Body of pancreas (tissue), 4 donors: Measurements from ENCODE around the gene ZKSCAN4. TPM values are rescaled to one million over a fixed set of nuclear protein-coding genes. Genes with fewer than 3 reads are reported as not detected.

Experiments
- ATAC-seq: fragments of 150-250 bp; one replicate; pipeline ENCODE4 v1.9.1; 2016
- DNase-seq, 4 donors: peaks; one replicate each; pipeline ENCODE4 v3.0.0-alpha.2; 2019
- H3K27ac ChIP-seq, 4 donors: fragments of 200-600 bp; sonication (generic); 1 replicate in 3 of 4; 2 replicates in 1 of 4; pipeline versions ENCODE4 v1.5.1 to v1.6.1; 2016 to 2019; ENCODE audit warnings: mild to moderate bottlenecking in 1 of 4, mixed read lengths in 1 of 4, moderate library complexity in 1 of 4
- H3K27me3 ChIP-seq, 2 donors: fragments of 200-600 bp; sonication (generic); one replicate each; pipeline ENCODE4 v1.6.0; 2016; ENCODE audit warnings: mild to moderate bottlenecking in 1 of 2
- H3K36me3 ChIP-seq, 2 donors: fragments of 200-600 bp; sonication (generic); replicated peaks in 1 of 2; 2 replicates each; pipeline ENCODE4 v1.5.1; 2016; ENCODE audit warnings: low read depth in 2 of 2; ENCODE audit not compliant: insufficient read depth in 1 of 2
- H3K4me1 ChIP-seq: fragments of 200-600 bp; sonication (generic); one replicate; pipeline ENCODE4 v1.6.0; 2016
- H3K4me3 ChIP-seq, 2 donors: fragments of 200-600 bp; sonication (generic); 1 replicate in 1 of 2; 2 replicates in 1 of 2; pipeline ENCODE4 v1.5.1; 2016 to 2019
- H3K9me3 ChIP-seq, 3 donors: fragments of 200-600 bp; sonication (generic); 1 replicate in 2 of 3; 2 replicates in 1 of 3; pipeline ENCODE4 v1.5.1; 2016
- CTCF ChIP-seq, 7 experiments: fragments of 450-650 bp in 4 of 7; fragments of 200-600 bp in 3 of 7; sonication (generic) in 3 of 7; IDR thresholded peaks; one replicate each; pipeline ENCODE4 v1.5.1; 2016 to 2019; ENCODE audit warnings: antibody characterized with exemption in 7 of 7
- POLR2A ChIP-seq, 3 donors: fragments of 450-650 bp; IDR thresholded peaks; one replicate each; pipeline ENCODE4 v1.6.1; 2016; ENCODE audit warnings: antibody characterized with exemption in 3 of 3, mild to moderate bottlenecking in 2 of 3
- WGBS, 2 donors: methylation state at CpG; one replicate each; pipeline ENCODE4 v1.1.5; 2017; 5-methylcytosine and 5-hydroxymethylcytosine counted together
- intact Hi-C: fragments of 100-400 bp; cut with DNase I; formaldehyde crosslinking; loops from one replicate; pipeline ENCODE4 v1.15.1; 2023
- total RNA-seq, 2 donors: library from RNA; depleted of rRNA; stranded (reverse); fragments of >200 nt; gene quantifications; one replicate each; pipeline ENCODE4 v1.1.0, GENCODE V29; 2016

ZKSCAN4 gene
- total RNA-seq, 2 donors from 2014 or later = 2.3 to 2.6 TPM

- Histone ChIP-seq H3K27ac (no peak overlapping the region), H3K36me3 (no peaks in the 10 kb centered on the region), H3K9me3 (no peaks in the 10 kb centered on the region), H3K4me1 (peaks cover 10% of the 10 kb centered on the region), H3K4me3 (no peak overlapping the region), H3K27me3 (peaks cover 0 to 24% of the 10 kb centered on the region in 2 donors)
- TF ChIP-seq POLR2A (IDR thresholded peaks at IDR 0.05) (no peak), CTCF (IDR thresholded peaks at IDR 0.05) (no peak)
- DNase-seq = no peak
- no peak for ATAC-seq
- intact Hi-C loops = no loop called here
- WGBS, 2 donors = 13 to 18% methylated on average over 2 of the region's 2 CpGs
Observed at GRCh38 chr6:28213213-28213523, 38.9 kb downstream of the ZKSCAN4 start.

- peaks cover 7% of the 10 kb centered on the region for H3K4me1 ChIP-seq
- TF ChIP-seq CTCF (IDR thresholded peaks at IDR 0.05) = no peak
- TF ChIP-seq POLR2A (IDR thresholded peaks at IDR 0.05) = no peak
- H3K27ac ChIP-seq = no peak overlapping the region
- intact Hi-C loops = no loop called here
- ATAC-seq (peak; percentile 75), DNase-seq (peak; percentile 63 to 65 (median 64))
- H3K4me3 ChIP-seq = no peak overlapping the region
- no peaks in the 10 kb centered on the region for H3K36me3 ChIP-seq
- peaks cover 0 to 30% of the 10 kb centered on the region in 2 donors for H3K27me3 ChIP-seq
- 0 to 1% methylated on average over 21 of the region's 21 CpGs for WGBS, 2 donors
- no peaks in the 10 kb centered on the region for H3K9me3 ChIP-seq
Observed at GRCh38 chr6:28212510-28213212, 39.4 kb downstream of the ZKSCAN4 start.

- H3K27me3 ChIP-seq = peaks cover 0 to 33% of the 10 kb centered on the region in 2 donors
- 14 to 20% methylated on average over 16 of the region's 16 CpGs for WGBS, 2 donors
- no peak overlapping the region for H3K4me3 ChIP-seq
- H3K4me1 ChIP-seq = peaks cover 7% of the 10 kb centered on the region
- no peak overlapping the region for H3K27ac ChIP-seq
- DNase-seq = no peak
- TF ChIP-seq POLR2A (IDR thresholded peaks at IDR 0.05) (no peak), CTCF (IDR thresholded peaks at IDR 0.05) (no peak)
- no peak for ATAC-seq
- intact Hi-C loops = no loop called here
- no peaks in the 10 kb centered on the region for H3K9me3 ChIP-seq
- no peaks in the 10 kb centered on the region for H3K36me3 ChIP-seq
Observed at GRCh38 chr6:28211840-28212509, 40.1 kb downstream of the ZKSCAN4 start.

GRCh38 chr6:28209753-28210535 is 42.1 kb downstream of the ZKSCAN4 start:
- no peak overlapping the region for H3K27ac ChIP-seq
- TF ChIP-seq CTCF (IDR thresholded peaks at IDR 0.05) (no peak), POLR2A (IDR thresholded peaks at IDR 0.05) (no peak)
- ATAC-seq (no peak), DNase-seq (no peak)
- peaks cover 7% of the 10 kb centered on the region for H3K4me1 ChIP-seq
- intact Hi-C loops = no loop called here
- 40 to 42% methylated on average over 7 of the region's 7 CpGs for WGBS, 2 donors
- no peaks in the 10 kb centered on the region for H3K36me3 ChIP-seq
- H3K4me3 ChIP-seq = no peak overlapping the region
- H3K27me3 ChIP-seq = peaks cover 0 to 33% of the 10 kb centered on the region in 2 donors
- H3K9me3 ChIP-seq = no peaks in the 10 kb centered on the region
